ENCODE results near the gene AFF1.
A peak's percentile ranks its signal among the peaks of the same experiment; 100 is the strongest.

The AFF1 gene

DNA sequence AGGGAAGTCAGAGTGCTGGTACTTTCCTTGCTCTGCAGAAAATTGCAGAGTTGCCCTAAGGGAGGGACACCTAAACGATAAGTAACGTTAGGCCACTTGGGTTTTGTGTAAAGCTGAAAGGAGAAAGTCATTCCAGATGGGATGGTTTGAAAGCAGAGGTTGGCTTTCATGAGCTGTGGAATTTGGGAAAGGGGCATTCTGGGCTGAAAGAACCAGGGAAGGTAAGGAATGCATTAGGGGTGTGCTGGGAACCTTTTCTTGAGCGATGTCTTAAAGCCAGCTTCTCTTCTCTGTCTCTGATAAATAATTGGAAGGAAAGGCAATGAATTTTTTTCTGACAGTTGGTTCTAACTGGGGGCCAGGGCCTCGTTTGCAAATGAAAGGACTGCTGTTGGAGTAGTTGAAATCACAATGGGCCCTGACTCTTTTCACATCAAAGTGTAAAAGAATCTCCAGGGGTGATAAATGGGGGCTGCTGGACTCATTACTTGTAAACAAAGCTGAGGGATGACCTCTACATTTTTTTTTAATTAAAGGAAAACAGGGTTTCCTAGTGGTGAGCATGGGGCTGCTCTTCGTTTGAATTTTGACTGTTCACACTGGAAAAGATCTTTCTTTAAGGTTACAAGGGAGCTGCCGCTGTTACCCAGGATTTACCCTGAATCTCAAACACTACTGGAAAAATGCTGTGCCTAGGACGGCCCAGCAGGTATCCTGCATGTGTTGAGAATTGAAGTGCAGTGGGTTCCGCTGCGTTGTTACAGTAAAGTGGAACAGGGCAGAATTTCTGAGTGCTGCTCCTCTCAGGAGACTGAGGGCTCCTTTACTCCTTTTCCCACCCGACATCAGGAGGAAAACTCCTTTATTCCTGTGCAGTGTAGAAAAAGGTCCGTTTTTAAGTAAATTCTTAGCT is 25.0 kb downstream of the AFF1 start:
- H3K9me3 ChIP-seq (replicated peaks; ENCODE audit: insufficient read depth, low read length): no peaks in the 10 kb centered on the region
- TF ChIP-seq EZH2phosphoT487 (IDR thresholded peaks at IDR 0.05; ENCODE audit: low read length): no peak
- no peak for TF ChIP-seq EZH2 (optimal IDR thresholded peaks at IDR 0.05; ENCODE audit: low read depth, low read length)
- TF ChIP-seq, protein P1, sequence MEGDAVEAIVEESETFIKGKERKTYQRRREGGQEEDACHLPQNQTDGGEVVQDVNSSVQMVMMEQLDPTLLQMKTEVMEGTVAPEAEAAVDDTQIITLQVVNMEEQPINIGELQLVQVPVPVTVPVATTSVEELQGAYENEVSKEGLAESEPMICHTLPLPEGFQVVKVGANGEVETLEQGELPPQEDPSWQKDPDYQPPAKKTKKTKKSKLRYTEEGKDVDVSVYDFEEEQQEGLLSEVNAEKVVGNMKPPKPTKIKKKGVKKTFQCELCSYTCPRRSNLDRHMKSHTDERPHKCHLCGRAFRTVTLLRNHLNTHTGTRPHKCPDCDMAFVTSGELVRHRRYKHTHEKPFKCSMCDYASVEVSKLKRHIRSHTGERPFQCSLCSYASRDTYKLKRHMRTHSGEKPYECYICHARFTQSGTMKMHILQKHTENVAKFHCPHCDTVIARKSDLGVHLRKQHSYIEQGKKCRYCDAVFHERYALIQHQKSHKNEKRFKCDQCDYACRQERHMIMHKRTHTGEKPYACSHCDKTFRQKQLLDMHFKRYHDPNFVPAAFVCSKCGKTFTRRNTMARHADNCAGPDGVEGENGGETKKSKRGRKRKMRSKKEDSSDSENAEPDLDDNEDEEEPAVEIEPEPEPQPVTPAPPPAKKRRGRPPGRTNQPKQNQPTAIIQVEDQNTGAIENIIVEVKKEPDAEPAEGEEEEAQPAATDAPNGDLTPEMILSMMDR (IDR thresholded peaks at IDR 0.05; ENCODE audit: low read length): no peak
- no peaks in the 10 kb centered on the region for H4K20me1 ChIP-seq (ENCODE audit: insufficient read depth, low read length)
- no peaks in the 10 kb centered on the region; the same call in 1 of the 2 replicates for H3K36me3 ChIP-seq (replicated peaks; ENCODE audit: insufficient read depth, low read length)
- H3K9me2 ChIP-seq (replicated peaks; ENCODE audit: insufficient read depth, low read length): no peaks in the 10 kb centered on the region
- no peak overlapping the region for H2AFZ ChIP-seq (ENCODE audit: low read length)
- H3K79me2 ChIP-seq (ENCODE audit: low read length): peaks cover 89% of the 10 kb centered on the region
- peak overlapping the region; percentile 98 for H3K27ac ChIP-seq (ENCODE audit: low read length)
- DNase-seq: no peak
- H3K4me3 ChIP-seq (ENCODE audit: low read length): 0 out of 2 replicates have a peak overlapping the region, but pooled peaks have one; percentile 48
- peaks cover 67% of the 10 kb centered on the region for H3K4me1 ChIP-seq (ENCODE audit: low read length)
- no peaks in the 10 kb centered on the region for H3K27me3 ChIP-seq (replicated peaks; ENCODE audit: insufficient read depth, low read length)
- peak overlapping the region; percentile 81 for H3K4me2 ChIP-seq (ENCODE audit: low read depth, low read length)
- peaks cover 48% of the 10 kb centered on the region for H3F3A ChIP-seq (ENCODE audit: insufficient read depth, low read length)
- H3K9ac ChIP-seq (ENCODE audit: low read length): peak overlapping the region; percentile 66; the same call in 1 of the 2 replicates

DNA sequence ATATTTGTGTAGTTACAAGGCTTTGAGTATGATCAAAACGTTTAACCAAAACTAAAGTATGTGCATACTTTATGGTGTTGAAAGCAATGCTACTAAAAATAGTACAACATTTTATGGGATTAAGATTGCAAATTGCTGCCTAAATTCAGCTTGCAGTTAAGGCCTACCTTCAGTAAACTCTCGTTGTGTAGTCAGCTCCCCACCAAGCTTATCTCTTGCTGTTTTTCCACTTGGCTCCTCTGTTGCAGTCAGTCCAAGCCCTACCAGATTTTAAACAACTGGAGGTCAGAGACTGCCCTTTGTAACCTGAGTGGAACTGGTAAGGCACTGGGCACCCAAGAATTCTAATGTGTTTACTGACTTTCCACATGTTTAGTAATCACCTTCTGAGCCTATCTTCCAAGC is 25.7 kb downstream of the AFF1 start:
- DNase-seq: no peak
- peaks cover 89% of the 10 kb centered on the region for H3K79me2 ChIP-seq (ENCODE audit: low read length)
- H3F3A ChIP-seq (ENCODE audit: insufficient read depth, low read length): peaks cover 48% of the 10 kb centered on the region
- peak overlapping the region; percentile 81 for H3K4me2 ChIP-seq (ENCODE audit: low read depth, low read length)
- TF ChIP-seq EZH2phosphoT487 (IDR thresholded peaks at IDR 0.05; ENCODE audit: low read length) (no peak), EZH2 (optimal IDR thresholded peaks at IDR 0.05; ENCODE audit: low read depth, low read length) (no peak)
- TF ChIP-seq, protein P1 (IDR thresholded peaks at IDR 0.05; ENCODE audit: low read length): no peak
- no peaks in the 10 kb centered on the region for H3K27me3 ChIP-seq (replicated peaks; ENCODE audit: insufficient read depth, low read length)
- peak overlapping the region; percentile 66 for H3K9ac ChIP-seq (ENCODE audit: low read length)
- no peaks in the 10 kb centered on the region for H4K20me1 ChIP-seq (ENCODE audit: insufficient read depth, low read length)
- H2AFZ ChIP-seq (ENCODE audit: low read length): peak overlapping the region; percentile 0; the same call in 1 of the 2 replicates
- H3K4me1 ChIP-seq (ENCODE audit: low read length): peaks cover 72% of the 10 kb centered on the region
- H3K27ac ChIP-seq (ENCODE audit: low read length): peak overlapping the region; percentile 98
- no peaks in the 10 kb centered on the region for H3K9me3 ChIP-seq (replicated peaks; ENCODE audit: insufficient read depth, low read length)
- H3K36me3 ChIP-seq (replicated peaks; ENCODE audit: insufficient read depth, low read length): no peaks in the 10 kb centered on the region; the same call in 1 of the 2 replicates
- peak overlapping the region; percentile 48 for H3K4me3 ChIP-seq (ENCODE audit: low read length)
- no peaks in the 10 kb centered on the region for H3K9me2 ChIP-seq (replicated peaks; ENCODE audit: insufficient read depth, low read length)

DNA sequence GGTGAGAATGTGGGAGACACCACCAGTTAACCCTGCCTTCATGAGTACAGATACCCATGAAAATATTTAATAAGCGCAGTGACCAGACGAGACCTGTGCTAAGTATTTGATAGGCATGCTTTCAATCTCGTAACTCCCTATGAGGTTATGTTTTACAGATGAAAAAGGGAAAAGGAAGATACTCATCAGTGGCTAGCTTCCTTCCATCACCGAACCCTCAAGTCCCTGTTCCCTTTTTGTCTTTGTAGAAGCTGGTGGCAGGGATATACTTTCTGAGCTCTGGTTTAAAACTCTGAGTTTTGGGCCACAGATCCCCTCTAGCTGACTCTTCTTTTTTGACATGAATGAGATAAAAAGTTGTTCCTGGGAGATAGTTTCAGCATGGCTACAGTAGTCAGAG is 26.3 kb downstream of the AFF1 start:
- Histone ChIP-seq H2AFZ (ENCODE audit: low read length) (peak overlapping the region; percentile 0; the same call in 1 of the 2 replicates), H3K27ac (ENCODE audit: low read length) (peak overlapping the region; percentile 98), H3K36me3 (replicated peaks; ENCODE audit: insufficient read depth, low read length) (no peaks in the 10 kb centered on the region; the same call in 1 of the 2 replicates), H4K20me1 (ENCODE audit: insufficient read depth, low read length) (no peaks in the 10 kb centered on the region), H3K27me3 (replicated peaks; ENCODE audit: insufficient read depth, low read length) (no peaks in the 10 kb centered on the region), H3K9ac (ENCODE audit: low read length) (peak overlapping the region; percentile 66), H3K9me2 (replicated peaks; ENCODE audit: insufficient read depth, low read length) (no peaks in the 10 kb centered on the region), H3K9me3 (replicated peaks; ENCODE audit: insufficient read depth, low read length) (no peaks in the 10 kb centered on the region), H3F3A (ENCODE audit: insufficient read depth, low read length) (peaks cover 48% of the 10 kb centered on the region), H3K4me2 (ENCODE audit: low read depth, low read length) (peak overlapping the region; percentile 81), H3K4me1 (ENCODE audit: low read length) (peaks cover 72% of the 10 kb centered on the region), H3K4me3 (ENCODE audit: low read length) (peak overlapping the region; percentile 48), H3K79me2 (ENCODE audit: low read length) (peaks cover 89% of the 10 kb centered on the region)
- DNase-seq: no peak
- TF ChIP-seq EZH2phosphoT487 (IDR thresholded peaks at IDR 0.05; ENCODE audit: low read length): no peak
- TF ChIP-seq EZH2 (optimal IDR thresholded peaks at IDR 0.05; ENCODE audit: low read depth, low read length): no peak
- TF ChIP-seq, protein P1 (IDR thresholded peaks at IDR 0.05; ENCODE audit: low read length): no peak
